ENCODE results near the gene GPX7.

Gene GPX7

GRCh38 chr1:52631759-52632331 lies 29.7 kb downstream of the GPX7 start:
- DNase-seq = no peak

- DNase-seq = no peak
These were observed 30.6 kb downstream of the GPX7 start, which contains the start of gene SHISAL2A for GRCh38 chr1:52632732-52633290. Gene SHISAL2A, plus strand, starts transcription at chr1:52633168. Its CDS starts 326 bp downstream, at chr1:52633494.

GRCh38 chr1:52633291-52633754 lies 31.2 kb downstream of the GPX7 start:
- no peak for DNase-seq

- DNase-seq = no peak
These were observed 31.9 kb downstream of the GPX7 start for GRCh38 chr1:52634111-52634510.

DNA sequence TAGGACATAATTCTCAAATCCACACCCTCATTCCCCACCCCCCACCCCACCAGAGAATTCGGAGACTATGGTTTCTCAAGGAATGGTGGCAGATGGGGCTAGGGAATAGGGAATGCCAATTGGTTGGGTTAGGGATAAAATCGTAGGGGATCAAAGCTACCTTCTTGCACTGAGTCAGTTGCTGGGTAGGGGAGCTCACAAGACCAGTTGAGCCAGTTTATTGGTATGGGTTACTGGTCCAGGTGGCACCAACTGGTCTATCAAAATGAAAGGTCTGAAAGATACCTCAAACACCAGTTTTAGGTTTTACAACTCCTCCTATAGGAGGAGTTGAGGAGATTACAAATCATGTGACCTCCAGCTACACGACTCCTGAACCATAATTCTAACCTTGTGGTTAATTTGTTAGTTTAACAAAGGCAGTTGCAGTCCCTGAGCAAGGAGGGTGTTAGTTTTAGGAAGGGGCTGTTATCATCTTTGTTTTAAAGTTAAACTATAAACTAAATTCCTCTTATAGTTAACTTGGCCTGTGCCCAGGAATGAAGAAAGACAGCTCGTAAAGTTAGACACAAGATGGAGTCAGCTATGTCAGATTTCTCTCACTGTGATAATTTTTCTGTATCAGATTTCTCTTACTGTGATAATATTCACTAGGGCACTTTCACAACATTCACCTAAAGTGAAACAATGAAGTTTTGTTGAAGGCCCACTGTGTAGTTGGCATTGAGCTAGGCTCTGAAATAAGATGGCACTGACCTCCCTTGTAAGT lies 33.3 kb downstream of the GPX7 start:
- DNase-seq = no peak

GRCh38 chr1:52636721-52637695 lies 34.8 kb downstream of the GPX7 start:
- no peak for DNase-seq

- DNase-seq = no peak
These were observed 35.8 kb downstream of the GPX7 start for GRCh38 chr1:52637946-52638345.

DNA sequence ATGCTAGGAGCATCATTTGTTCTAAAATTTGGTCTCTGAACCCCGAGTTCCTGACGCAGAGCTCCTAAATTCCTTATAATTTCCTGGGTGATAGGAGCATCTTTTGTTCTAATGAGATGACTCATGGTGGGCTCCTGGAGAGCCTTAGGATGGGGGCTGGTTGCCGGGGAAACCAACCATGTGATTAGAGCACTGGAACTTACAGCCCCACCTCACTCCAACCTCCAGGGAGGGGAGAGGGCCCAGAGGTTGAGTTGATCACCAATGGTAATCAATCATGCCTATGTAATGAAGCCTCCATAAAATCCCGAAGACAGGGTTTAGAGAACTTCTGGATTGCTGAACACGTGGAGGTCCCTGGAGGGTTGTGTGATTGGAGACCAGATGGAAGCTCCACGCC lies 38.5 kb downstream of the GPX7 start:
- no peak for DNase-seq

DNA sequence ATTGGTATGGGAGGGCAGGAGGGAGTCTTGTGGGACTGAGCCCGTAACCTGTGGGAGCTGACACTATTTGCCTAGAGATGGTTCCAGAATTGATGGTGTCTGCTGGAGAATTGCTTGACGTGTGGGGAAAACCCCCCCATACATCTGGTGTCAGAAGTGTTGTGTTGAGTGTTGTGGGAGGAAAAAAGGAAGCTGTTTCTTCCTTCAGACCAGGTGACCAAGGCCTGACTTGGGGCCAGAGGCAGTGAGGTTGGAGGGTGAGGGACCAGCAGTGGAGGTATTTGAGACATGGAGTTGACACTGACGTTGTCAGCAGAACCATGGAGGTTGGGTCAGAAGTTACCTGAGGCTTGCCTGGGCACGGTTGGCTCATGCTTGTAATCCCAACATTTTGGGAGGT lies 39.1 kb downstream of the GPX7 start:
- DNase-seq = no peak

GRCh38 chr1:52645261-52645660 lies 43.1 kb downstream of the GPX7 start:
- DNase-seq = no peak

DNA sequence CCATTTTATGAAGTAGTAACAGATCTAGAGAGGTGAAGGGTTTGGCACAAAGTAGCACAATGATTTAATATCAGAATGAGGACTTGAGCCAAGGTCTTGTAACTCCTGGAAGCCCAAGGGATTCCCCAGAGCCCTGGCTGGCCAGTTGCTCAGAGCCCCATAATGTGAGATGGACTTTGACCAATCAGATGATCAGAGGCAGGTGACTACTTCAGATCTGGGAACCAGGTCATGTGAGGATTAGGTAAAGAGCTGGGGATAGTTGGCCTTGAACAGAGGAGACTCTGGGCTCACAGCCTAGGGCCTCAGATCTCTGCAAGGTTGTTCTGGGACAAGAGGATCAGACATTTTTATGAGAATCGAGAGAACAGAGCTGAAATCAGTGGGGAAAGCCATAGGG lies 49.7 kb downstream of the GPX7 start:
- DNase-seq = no peak

DNA sequence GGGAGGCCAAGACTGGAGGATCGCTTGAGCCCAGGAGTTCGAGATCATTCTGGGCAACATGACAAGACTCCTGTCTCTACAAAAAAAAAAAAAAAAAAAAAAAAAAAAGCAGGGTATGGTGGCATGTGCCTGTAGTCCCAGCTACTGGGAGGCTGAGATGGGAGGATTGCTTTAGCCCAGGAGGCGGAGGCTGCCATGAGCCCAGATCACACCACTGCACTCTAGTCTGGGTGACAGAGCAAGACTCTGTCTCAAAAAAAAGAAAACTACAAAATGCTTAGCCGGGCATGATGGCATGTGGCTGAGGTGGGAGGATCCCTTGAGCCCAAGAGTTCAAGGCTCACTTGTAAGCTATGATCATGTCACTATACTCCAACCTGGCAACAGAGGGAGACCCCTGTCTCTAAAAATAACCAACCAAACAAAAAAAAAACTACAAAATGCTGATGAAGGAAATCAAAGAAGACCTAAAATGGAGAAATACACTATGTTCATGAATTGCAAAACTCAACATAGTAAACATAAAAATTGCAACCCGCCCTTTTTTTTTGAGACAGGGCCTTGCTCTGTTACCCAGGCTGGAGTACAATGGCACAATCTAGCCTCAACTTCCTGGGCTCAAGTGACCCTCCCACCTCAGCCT lies 51.2 kb downstream of the GPX7 start:
- no peak for DNase-seq

- DNase-seq = no peak
These were observed 51.9 kb downstream of the GPX7 start for GRCh38 chr1:52654063-52654462.

- no peak for DNase-seq
These were observed 55.5 kb downstream of the GPX7 start for GRCh38 chr1:52657702-52658101.
